A549 (cell line): Measurements from ENCODE around the gene FNDC1. TPM values are rescaled to one million over a fixed set of nuclear protein-coding genes. Genes with fewer than 3 reads are reported as not detected.

ENCODE experiments used
- ATAC-seq, 2 experiments: fragments of 200-7000 bp in 1 of 2; fragments of >200 bp in 1 of 2; cut with Nextera tagmentation in 1 of 2; cut with Tn5 transposase in 1 of 2; 3 replicates each; pipeline versions ENCODE4 v1.8.0 to v1.9.1; 2018 to 2020; ENCODE audit warnings: mild to moderate bottlenecking in 1 of 2, moderate library complexity in 1 of 2
- CTCF ChIA-PET: fragments of 300-600 bp; sonication (Branson Sonifier 250); formaldehyde crosslinking; extraction: SDS; loops from one replicate; lab custom pipeline; 2021; ENCODE audit warnings: antibody characterized with exemption, inconsistent platforms; lab: Yijun Ruan, JAX
- POLR2A ChIA-PET: fragments of 350-600 bp; formaldehyde crosslinking; extraction: SDS; loops from one replicate; lab custom pipeline; 2021; ENCODE audit warnings: antibody characterized with exemption, inconsistent platforms; lab: Yijun Ruan, JAX
- DNase-seq, 2 experiments: peaks; one replicate each; pipeline versions ENCODE4 v3.0.0 to v3.0.0-alpha.2; 2011 to 2016; ENCODE audit warnings: low read depth in 1 of 2, low spot score in 1 of 2
- FAIRE-seq: peaks from 2 replicates; lab custom pipeline; 2011; peaks lifted over from hg19 to GRCh38; lab: Jason Lieb, UNC
- H3K27ac ChIP-seq, 2 experiments: fragments of >200 bp; sonication (Bioruptor Twin); formaldehyde crosslinking; 3 replicates each; pipeline ENCODE4 v1.5.1; 2016 to 2017
- H3K4me1 ChIP-seq: fragments of >200 bp; sonication (Bioruptor Twin); formaldehyde crosslinking; 3 replicates; pipeline ENCODE4 v1.6.1; 2016
- H3K4me2 ChIP-seq: fragments of >200 bp; sonication (Bioruptor Twin); formaldehyde crosslinking; 3 replicates; pipeline ENCODE4 v1.6.1; 2016
- H3K4me3 ChIP-seq: fragments of >200 bp; sonication (Bioruptor Twin); formaldehyde crosslinking; 3 replicates; pipeline ENCODE4 v1.5.1; 2016
- H3K9me3 ChIP-seq: fragments of >200 bp; sonication (Bioruptor Twin); formaldehyde crosslinking; 3 replicates; pipeline ENCODE4 v1.6.1; 2016
- ATOH8 ChIP-seq: fragments of 250-450 bp; sonication (Bioruptor Pico); IDR thresholded peaks from 2 replicates; pipeline ENCODE4 v1.5.0; 2020; ENCODE audit warnings: low read depth, mild to moderate bottlenecking, moderate library complexity
- EHMT2 ChIP-seq: fragments of 200-600 bp; sonication (generic); IDR thresholded peaks from 2 replicates; pipeline ENCODE4 v1.6.1; 2016; ENCODE audit warnings: antibody characterized with exemption, low read depth, mild to moderate bottlenecking, moderate library complexity
- ELK1 ChIP-seq: fragments of 150-350 bp; IDR thresholded peaks from 2 replicates; pipeline ENCODE4 v1.6.1; 2014; ENCODE audit warnings: low read depth, mild to moderate bottlenecking, low read length
- ESRRA ChIP-seq: fragments of 150-350 bp; IDR thresholded peaks from 2 replicates; pipeline ENCODE4 v1.6.1; 2014; ENCODE audit warnings: mild to moderate bottlenecking, low read length, borderline replicate concordance
- FOSB ChIP-seq: fragments of 250-450 bp; sonication (Bioruptor Pico); IDR thresholded peaks from 2 replicates; pipeline ENCODE4 v1.5.0; 2020; ENCODE audit warnings: mild to moderate bottlenecking, moderate library complexity
- GATA3 ChIP-seq: IDR thresholded peaks from 2 replicates; pipeline ENCODE4 v1.6.1; 2012; ENCODE audit warnings: borderline replicate concordance
- HDAC2 ChIP-seq: fragments of 200-600 bp; sonication (generic); IDR thresholded peaks from 2 replicates; pipeline ENCODE4 v1.6.1; 2016
- HMGXB4 ChIP-seq: fragments of 250-450 bp; sonication (Bioruptor Pico); IDR thresholded peaks from 2 replicates; pipeline ENCODE4 v1.5.0; 2021; ENCODE audit warnings: mild to moderate bottlenecking, moderate library complexity, borderline replicate concordance
- HOXB13 ChIP-seq: fragments of 250-450 bp; sonication (Bioruptor Pico); IDR thresholded peaks from 2 replicates; pipeline ENCODE4 v1.5.0; 2020; ENCODE audit warnings: low read depth, mild to moderate bottlenecking, moderate library complexity
- HOXB5 ChIP-seq: fragments of 250-450 bp; sonication (Bioruptor Pico); IDR thresholded peaks from 2 replicates; pipeline ENCODE4 v1.5.0; 2020; ENCODE audit warnings: mild to moderate bottlenecking, moderate library complexity
- KDM1A ChIP-seq: fragments of 200-600 bp; sonication (generic); IDR thresholded peaks from 2 replicates; pipeline ENCODE4 v1.6.1; 2016; ENCODE audit warnings: low read depth, mild to moderate bottlenecking
- KDM5A ChIP-seq: fragments of 200-600 bp; sonication (generic); IDR thresholded peaks from 2 replicates; pipeline ENCODE4 v1.6.1; 2016; ENCODE audit warnings: antibody characterized with exemption, mild to moderate bottlenecking
- MAFK ChIP-seq: fragments of 450-650 bp; IDR thresholded peaks from 2 replicates; pipeline ENCODE4 v1.6.1; 2014; ENCODE audit not compliant: partially characterized antibody
- MAZ ChIP-seq: fragments of 150-350 bp; IDR thresholded peaks from 2 replicates; pipeline ENCODE4 v1.6.1; 2014; ENCODE audit warnings: antibody characterized with exemption, low read depth, low read length, borderline replicate concordance
- MYC ChIP-seq: IDR thresholded peaks from 2 replicates; pipeline ENCODE4 v1.6.1; 2012; ENCODE audit warnings: mild to moderate bottlenecking, inconsistent platforms, low read length, improper control_type of control experiment, borderline replicate concordance
- NR3C1 ChIP-seq: fragments of >200 bp; sonication (Bioruptor Twin); formaldehyde crosslinking; IDR thresholded peaks from 3 replicates; pipeline ENCODE4 v1.6.1; 2017
- PHF8 ChIP-seq: fragments of 200-600 bp; sonication (generic); IDR thresholded peaks from 2 replicates; pipeline ENCODE4 v1.6.1; 2016; ENCODE audit warnings: low read depth, mild to moderate bottlenecking, antibody characterized with exemption, moderate library complexity, borderline replicate concordance
- RAD21 ChIP-seq, 2 experiments: fragments of >200 bp in 1 of 2; sonication (Bioruptor Twin) in 1 of 2; formaldehyde crosslinking in 1 of 2; IDR thresholded peaks in 1 of 2; conservative IDR thresholded peaks in 1 of 2; 2 replicates in 1 of 2; 3 replicates in 1 of 2; pipeline ENCODE4 v1.6.1; 2012 to 2018; ENCODE audit warnings: inconsistent platforms in 1 of 2
- RCOR1 ChIP-seq: fragments of 150-350 bp; IDR thresholded peaks from 2 replicates; pipeline ENCODE4 v1.6.1; 2014; ENCODE audit warnings: antibody characterized with exemption, low read length, low read depth
- SMC3 ChIP-seq: fragments of >200 bp; sonication (Bioruptor Twin); formaldehyde crosslinking; IDR thresholded peaks from 3 replicates; pipeline ENCODE4 v1.6.1; 2018; ENCODE audit warnings: inconsistent platforms
- ZC3H11A ChIP-seq: fragments of 450-650 bp; IDR thresholded peaks from 2 replicates; pipeline ENCODE4 v1.6.1; 2014; ENCODE audit warnings: antibody characterized with exemption, mild to moderate bottlenecking
- ZNF302 ChIP-seq: fragments of 250-450 bp; sonication (Bioruptor Pico); IDR thresholded peaks from 2 replicates; pipeline ENCODE4 v1.9.0; 2021; ENCODE audit warnings: inconsistent platforms, mild to moderate bottlenecking, moderate library complexity
- WGBS: methylation state at CpG from one replicate; pipeline ENCODE4 v1.1.6; 2017; ENCODE audit errors: missing lambda C conversion rate; 5-methylcytosine and 5-hydroxymethylcytosine counted together
- polyA plus RNA-seq, 4 experiments: library from polyadenylated mRNA; depleted of rRNA in 3 of 4; stranded (reverse); fragments of >200 nt; fragmentation: RNase III in 1 of 4; extraction: RNeasy Plus Mini Kit Qiagen cat#74134 plus additional on column Dnase treatment in 1 of 4; gene quantifications; 2 replicates in 3 of 4; 3 replicates in 1 of 4; pipeline ENCODE4 v1.2.3, GENCODE V29; 2011 to 2017
- TF ChIP-seq, protein P1 (sequence below): fragments of >200 bp; sonication (Bioruptor Twin); formaldehyde crosslinking; IDR thresholded peaks from 2 replicates; pipeline ENCODE4 v1.6.1; 2016
- TF ChIP-seq, protein P2 (sequence below): fragments of >200 bp; sonication (Bioruptor Twin); formaldehyde crosslinking; IDR thresholded peaks from 3 replicates; pipeline ENCODE4 v1.6.1; 2016
- TF ChIP-seq, protein P3 (sequence below): fragments of 200-600 bp; sonication (generic); IDR thresholded peaks from 2 replicates; pipeline ENCODE4 v1.6.1; 2016; ENCODE audit warnings: antibody characterized with exemption, mild to moderate bottlenecking, moderate library complexity

The FNDC1 gene
- polyA plus RNA-seq, 2 of the 4 experiments (the other 2 are of a cell fraction) = 0.01 TPM; not detected in 1

DNA sequence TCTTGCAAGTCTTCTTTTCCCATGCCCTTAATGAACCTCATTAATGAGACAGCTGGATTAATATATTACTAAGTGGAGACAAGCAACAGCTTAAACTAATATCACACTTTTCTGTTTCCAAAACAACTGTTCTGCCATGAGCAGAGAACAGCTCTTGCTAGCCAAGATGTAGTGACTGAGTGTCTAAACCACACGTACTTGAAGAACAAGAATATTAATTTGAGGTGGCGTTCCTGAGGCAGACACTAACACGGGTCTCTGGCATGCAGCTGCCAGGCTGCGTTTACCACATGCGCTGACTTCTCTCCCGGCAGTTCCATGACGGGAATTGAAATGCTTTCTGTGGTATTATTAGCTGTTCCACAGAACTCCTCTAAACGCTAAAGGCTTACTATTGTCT is 80.6 kb downstream of the FNDC1 start:
- Histone ChIP-seq H3K4me1 (no peaks in the 10 kb centered on the region), H3K4me2 (no peak overlapping the region), H3K4me3 (no peak overlapping the region), H3K27ac (no peak overlapping the region), H3K9me3 (no peaks in the 10 kb centered on the region)
- WGBS = 33% methylated on average over 8 of the region's 8 CpGs
- ChIA-PET POLR2A (no interaction called here), CTCF (interaction anchor here (1.8 kb wide), 1 partner anchor 392 kb away, joined by 4 read pairs; no protein-coding TSS in a partner anchor)
- TF ChIP-seq RAD21 (conservative IDR thresholded peaks at IDR 0.05 in 1 of 2, IDR thresholded peaks at IDR 0.05 in 1 of 2) (no peak), KDM5A (no peak), MYC (no peak), GATA3 (no peak), PHF8 (no peak), ATOH8 (CRISPR knock-in tag) (no peak), EHMT2 (no peak), HOXB5 (CRISPR knock-in tag) (no peak)
- TF ChIP-seq, protein P1, sequence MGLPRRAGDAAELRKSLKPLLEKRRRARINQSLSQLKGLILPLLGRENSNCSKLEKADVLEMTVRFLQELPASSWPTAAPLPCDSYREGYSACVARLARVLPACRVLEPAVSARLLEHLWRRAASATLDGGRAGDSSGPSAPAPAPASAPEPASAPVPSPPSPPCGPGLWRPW = no peak
- FAIRE-seq (no peak), DNase-seq (no peak), ATAC-seq (no peak)

DNA sequence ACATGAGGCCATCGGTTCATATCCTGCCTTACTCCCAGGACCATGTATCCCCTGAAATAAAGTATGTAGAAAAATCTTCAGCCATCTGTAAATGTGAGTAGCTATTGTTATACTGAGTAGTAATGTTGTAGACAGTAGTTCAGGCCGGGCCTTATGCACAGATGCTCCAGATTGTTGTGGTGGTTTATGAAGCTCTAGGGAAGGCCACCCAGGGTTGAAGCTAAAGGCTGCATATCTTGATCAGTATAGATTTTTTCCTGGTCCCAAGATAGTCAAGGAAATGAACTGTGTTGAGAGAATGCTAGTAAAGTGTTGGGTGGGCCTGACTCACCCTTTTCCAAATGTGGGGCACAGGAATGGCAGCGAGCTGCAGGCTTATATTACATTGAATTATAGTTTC is 81.4 kb downstream of the FNDC1 start:
- Histone ChIP-seq H3K9me3 (no peaks in the 10 kb centered on the region), H3K4me2 (no peak overlapping the region), H3K4me3 (no peak overlapping the region), H3K4me1 (no peaks in the 10 kb centered on the region), H3K27ac (no peak overlapping the region)
- POLR2A ChIA-PET = no interaction called here
- DNase-seq (no peak), FAIRE-seq (no peak), ATAC-seq (no peak)
- TF ChIP-seq HDAC2 (no peak), ZC3H11A (no peak), SMC3 (no peak), ZNF302 (CRISPR knock-in tag) (no peak), MYC (no peak), HOXB13 (no peak), ESRRA (no peak), ELK1 (no peak), MAFK (no peak), MAZ (no peak), KDM1A (no peak), HMGXB4 (CRISPR knock-in tag) (no peak), FOSB (no peak), NR3C1 (no peak), RCOR1 (no peak)
- TF ChIP-seq, protein P2, sequence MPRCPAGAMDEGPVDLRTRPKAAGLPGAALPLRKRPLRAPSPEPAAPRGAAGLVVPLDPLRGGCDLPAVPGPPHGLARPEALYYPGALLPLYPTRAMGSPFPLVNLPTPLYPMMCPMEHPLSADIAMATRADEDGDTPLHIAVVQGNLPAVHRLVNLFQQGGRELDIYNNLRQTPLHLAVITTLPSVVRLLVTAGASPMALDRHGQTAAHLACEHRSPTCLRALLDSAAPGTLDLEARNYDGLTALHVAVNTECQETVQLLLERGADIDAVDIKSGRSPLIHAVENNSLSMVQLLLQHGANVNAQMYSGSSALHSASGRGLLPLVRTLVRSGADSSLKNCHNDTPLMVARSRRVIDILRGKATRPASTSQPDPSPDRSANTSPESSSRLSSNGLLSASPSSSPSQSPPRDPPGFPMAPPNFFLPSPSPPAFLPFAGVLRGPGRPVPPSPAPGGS = no peak
- TF ChIP-seq, protein P1 = no peak
- TF ChIP-seq, protein P3, sequence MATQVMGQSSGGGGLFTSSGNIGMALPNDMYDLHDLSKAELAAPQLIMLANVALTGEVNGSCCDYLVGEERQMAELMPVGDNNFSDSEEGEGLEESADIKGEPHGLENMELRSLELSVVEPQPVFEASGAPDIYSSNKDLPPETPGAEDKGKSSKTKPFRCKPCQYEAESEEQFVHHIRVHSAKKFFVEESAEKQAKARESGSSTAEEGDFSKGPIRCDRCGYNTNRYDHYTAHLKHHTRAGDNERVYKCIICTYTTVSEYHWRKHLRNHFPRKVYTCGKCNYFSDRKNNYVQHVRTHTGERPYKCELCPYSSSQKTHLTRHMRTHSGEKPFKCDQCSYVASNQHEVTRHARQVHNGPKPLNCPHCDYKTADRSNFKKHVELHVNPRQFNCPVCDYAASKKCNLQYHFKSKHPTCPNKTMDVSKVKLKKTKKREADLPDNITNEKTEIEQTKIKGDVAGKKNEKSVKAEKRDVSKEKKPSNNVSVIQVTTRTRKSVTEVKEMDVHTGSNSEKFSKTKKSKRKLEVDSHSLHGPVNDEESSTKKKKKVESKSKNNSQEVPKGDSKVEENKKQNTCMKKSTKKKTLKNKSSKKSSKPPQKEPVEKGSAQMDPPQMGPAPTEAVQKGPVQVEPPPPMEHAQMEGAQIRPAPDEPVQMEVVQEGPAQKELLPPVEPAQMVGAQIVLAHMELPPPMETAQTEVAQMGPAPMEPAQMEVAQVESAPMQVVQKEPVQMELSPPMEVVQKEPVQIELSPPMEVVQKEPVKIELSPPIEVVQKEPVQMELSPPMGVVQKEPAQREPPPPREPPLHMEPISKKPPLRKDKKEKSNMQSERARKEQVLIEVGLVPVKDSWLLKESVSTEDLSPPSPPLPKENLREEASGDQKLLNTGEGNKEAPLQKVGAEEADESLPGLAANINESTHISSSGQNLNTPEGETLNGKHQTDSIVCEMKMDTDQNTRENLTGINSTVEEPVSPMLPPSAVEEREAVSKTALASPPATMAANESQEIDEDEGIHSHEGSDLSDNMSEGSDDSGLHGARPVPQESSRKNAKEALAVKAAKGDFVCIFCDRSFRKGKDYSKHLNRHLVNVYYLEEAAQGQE = no peak
- 4% methylated on average over 3 of the region's 3 CpGs for WGBS
- CTCF ChIA-PET = interaction anchor here (1.0 to 1.8 kb wide), 2 partner anchors 11 to 392 kb away, joined by 3 to 4 read pairs; no protein-coding TSS in a partner anchor
